Epithelial cell of proximal tubule (primary cell): ENCODE measurements around the gene PGAP1. TPM values are rescaled to one million over a fixed set of nuclear protein-coding genes. Genes with fewer than 3 reads are reported as not detected.
A peak's percentile ranks its signal among the peaks of the same experiment; 100 is the strongest.

Experiments used
- DNase-seq: peaks from one replicate; pipeline ENCODE4 v3.0.0-alpha.2; 2011; ENCODE audit warnings: low read depth
- H3K4me3 ChIP-seq: 2 replicates; pipeline ENCODE4 v1.5.1; 2011; ENCODE audit warnings: low read depth, mild to moderate bottlenecking, low read length
- CTCF ChIP-seq: conservative IDR thresholded peaks from 2 replicates; pipeline ENCODE4 v1.5.1; 2012; ENCODE audit warnings: low read depth, mild to moderate bottlenecking, low read length
- total RNA-seq: library from RNA; depleted of rRNA; stranded (reverse); fragments of >200 nt; gene quantifications from 2 replicates; pipeline ENCODE4 v1.2.3, GENCODE V29; 2015

PGAP1 gene, protein sequence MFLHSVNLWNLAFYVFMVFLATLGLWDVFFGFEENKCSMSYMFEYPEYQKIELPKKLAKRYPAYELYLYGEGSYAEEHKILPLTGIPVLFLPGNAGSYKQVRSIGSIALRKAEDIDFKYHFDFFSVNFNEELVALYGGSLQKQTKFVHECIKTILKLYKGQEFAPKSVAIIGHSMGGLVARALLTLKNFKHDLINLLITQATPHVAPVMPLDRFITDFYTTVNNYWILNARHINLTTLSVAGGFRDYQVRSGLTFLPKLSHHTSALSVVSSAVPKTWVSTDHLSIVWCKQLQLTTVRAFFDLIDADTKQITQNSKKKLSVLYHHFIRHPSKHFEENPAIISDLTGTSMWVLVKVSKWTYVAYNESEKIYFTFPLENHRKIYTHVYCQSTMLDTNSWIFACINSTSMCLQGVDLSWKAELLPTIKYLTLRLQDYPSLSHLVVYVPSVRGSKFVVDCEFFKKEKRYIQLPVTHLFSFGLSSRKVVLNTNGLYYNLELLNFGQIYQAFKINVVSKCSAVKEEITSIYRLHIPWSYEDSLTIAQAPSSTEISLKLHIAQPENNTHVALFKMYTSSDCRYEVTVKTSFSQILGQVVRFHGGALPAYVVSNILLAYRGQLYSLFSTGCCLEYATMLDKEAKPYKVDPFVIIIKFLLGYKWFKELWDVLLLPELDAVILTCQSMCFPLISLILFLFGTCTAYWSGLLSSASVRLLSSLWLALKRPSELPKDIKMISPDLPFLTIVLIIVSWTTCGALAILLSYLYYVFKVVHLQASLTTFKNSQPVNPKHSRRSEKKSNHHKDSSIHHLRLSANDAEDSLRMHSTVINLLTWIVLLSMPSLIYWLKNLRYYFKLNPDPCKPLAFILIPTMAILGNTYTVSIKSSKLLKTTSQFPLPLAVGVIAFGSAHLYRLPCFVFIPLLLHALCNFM
- 1.2 and 2.6 TPM in 2 replicates for total RNA-seq

DNA sequence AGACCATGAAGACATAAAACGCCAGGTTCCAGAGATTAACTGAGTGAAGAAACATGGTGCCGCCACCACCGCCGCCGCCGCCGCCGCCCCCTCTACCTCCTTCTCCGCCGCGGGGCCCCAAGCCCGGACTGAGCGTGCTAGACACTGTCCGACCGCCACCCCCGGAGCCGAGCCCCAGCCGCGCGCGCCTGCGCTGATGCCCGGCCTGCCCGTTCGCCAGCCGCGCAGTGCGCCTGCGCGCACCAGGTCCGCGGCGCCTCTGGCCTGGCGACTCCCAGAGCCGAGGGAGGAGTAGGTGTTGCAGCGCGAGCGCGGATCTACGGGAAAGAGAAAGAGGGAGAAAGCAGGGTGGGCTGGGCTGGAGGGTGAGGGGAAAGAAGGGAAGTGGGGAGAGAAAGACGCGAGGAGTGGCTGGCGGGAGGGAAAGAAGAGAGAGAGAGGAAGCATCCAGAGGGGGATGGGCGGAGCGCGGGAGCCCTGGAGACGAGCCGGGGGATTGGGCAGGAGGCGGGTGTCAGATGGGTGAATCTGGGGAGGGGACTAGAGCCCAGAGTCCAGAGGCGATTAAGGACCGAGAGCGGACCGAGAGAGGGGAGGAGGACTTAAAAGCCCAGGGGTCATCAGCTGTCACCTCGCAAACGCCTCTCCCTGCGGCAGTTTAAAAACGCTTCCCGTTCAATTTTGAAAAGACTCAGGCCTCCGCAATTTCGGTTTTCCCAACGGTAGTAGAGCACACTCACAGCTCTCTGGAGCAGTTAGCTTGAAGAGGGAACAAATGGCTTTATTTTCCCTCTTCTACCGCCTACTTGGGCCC lies at the start of gene PGAP1:
Gene PGAP1, minus strand, starts transcription at position 146 of the 814 bp plus-strand sequence. Its CDS starts 91 bp downstream, at position 55.
- no peak for DNase-seq

GRCh38 chr2:196974970-196975369 lies 48.5 kb upstream of the PGAP1 start:
- TF ChIP-seq CTCF = no peak
- no peak for DNase-seq
- no peak overlapping the region for H3K4me3 ChIP-seq

More for the DNA sequence above, at the start of gene PGAP1:
- no peak for TF ChIP-seq CTCF
- peak within 1 kb of the TSS; percentile 92 for H3K4me3 ChIP-seq

- H3K4me3 ChIP-seq = no peak overlapping the region
- no peak for TF ChIP-seq CTCF
- DNase-seq = no peak
Observed at GRCh38 chr2:196971574-196972279, 45.2 kb upstream of the PGAP1 start.

DNA sequence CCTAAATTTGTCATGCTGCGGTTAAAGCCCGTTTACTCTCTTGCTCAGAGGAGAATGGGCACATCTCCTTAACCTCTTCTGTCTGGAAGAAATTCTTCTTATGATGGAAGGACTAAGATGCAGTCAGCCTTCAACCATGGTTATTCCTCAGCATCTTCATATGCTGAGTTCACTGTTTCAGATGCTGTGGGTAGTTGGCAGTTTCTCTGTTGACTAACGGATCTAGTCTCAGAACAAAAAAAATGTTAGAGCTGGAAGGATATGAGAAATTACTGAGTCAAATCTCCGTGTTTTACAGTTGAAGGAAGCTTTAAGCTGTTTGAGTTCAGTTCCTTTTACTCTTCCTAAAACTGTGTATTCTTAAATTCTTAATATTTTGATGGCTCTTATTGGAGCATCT lies 43.6 kb upstream of the PGAP1 start:
- no peak for TF ChIP-seq CTCF
- no peak for DNase-seq
- H3K4me3 ChIP-seq = no peak overlapping the region

- TF ChIP-seq CTCF = no peak
- no peak for DNase-seq
- H3K4me3 ChIP-seq = no peak overlapping the region
Observed at GRCh38 chr2:196968516-196968915, 42.0 kb upstream of the PGAP1 start.

GRCh38 chr2:196967775-196968174 lies 41.3 kb upstream of the PGAP1 start:
- TF ChIP-seq CTCF = no peak
- H3K4me3 ChIP-seq = no peak overlapping the region
- DNase-seq = no peak
